SKM-1 (cell line): ENCODE measurements around the gene TSPYL4.

Source experiments
- DNase-seq: peaks from one replicate; lab custom pipeline; 2025; ENCODE audit not compliant: unreplicated experiment; lab: John Stamatoyannopoulos, UW

The TSPYL4 gene

GRCh38 chr6:116229287-116229913, 24.5 kb downstream of the TSPYL4 start:
- no peak for DNase-seq

GRCh38 chr6:116223355-116223754, 30.5 kb downstream of the TSPYL4 start:
- DNase-seq = no peak

- no peak for DNase-seq
These were observed 32.0 kb downstream of the TSPYL4 start for GRCh38 chr6:116221911-116222310.

- no peak for DNase-seq
These were observed 32.8 kb downstream of the TSPYL4 start for GRCh38 chr6:116221067-116221466.

GRCh38 chr6:116218866-116219265, 35.0 kb downstream of the TSPYL4 start:
- DNase-seq = no peak

- DNase-seq = no peak
These were observed 35.7 kb downstream of the TSPYL4 start for GRCh38 chr6:116218172-116218633.

GRCh38 chr6:116217069-116217468, 36.8 kb downstream of the TSPYL4 start:
- peak; percentile 52 for DNase-seq

- DNase-seq = no peak
These were observed 38.5 kb downstream of the TSPYL4 start for GRCh38 chr6:116215414-116215813.

GRCh38 chr6:116214681-116215080, 39.2 kb downstream of the TSPYL4 start:
- DNase-seq = no peak

- no peak for DNase-seq
These were observed 43.0 kb downstream of the TSPYL4 start for GRCh38 chr6:116210750-116211425.

GRCh38 chr6:116210316-116210715, 43.6 kb downstream of the TSPYL4 start:
- no peak for DNase-seq

GRCh38 chr6:116208056-116208785, 45.7 kb downstream of the TSPYL4 start:
- DNase-seq = no peak

- no peak for DNase-seq
These were observed 47.5 kb downstream of the TSPYL4 start for GRCh38 chr6:116206231-116206903.

- no peak for DNase-seq
These were observed 48.6 kb downstream of the TSPYL4 start for GRCh38 chr6:116205281-116205680.

GRCh38 chr6:116201538-116201937, 52.3 kb downstream of the TSPYL4 start:
- no peak for DNase-seq

- DNase-seq = no peak
These were observed 53.1 kb downstream of the TSPYL4 start for GRCh38 chr6:116200619-116201249.
